LNCAP (cell line): ENCODE measurements around the gene FURIN.

ENCODE experiments used
- TF ChIP-seq, protein P1 (sequence below): fragments of 450-650 bp; IDR thresholded peaks from 2 replicates; pipeline ENCODE4 v1.5.1; 2017; ENCODE audit warnings: mild to moderate bottlenecking

Gene FURIN

GRCh38 chr15:90913398-90913944 is 45.1 kb downstream of the FURIN start:
- TF ChIP-seq, protein P1, sequence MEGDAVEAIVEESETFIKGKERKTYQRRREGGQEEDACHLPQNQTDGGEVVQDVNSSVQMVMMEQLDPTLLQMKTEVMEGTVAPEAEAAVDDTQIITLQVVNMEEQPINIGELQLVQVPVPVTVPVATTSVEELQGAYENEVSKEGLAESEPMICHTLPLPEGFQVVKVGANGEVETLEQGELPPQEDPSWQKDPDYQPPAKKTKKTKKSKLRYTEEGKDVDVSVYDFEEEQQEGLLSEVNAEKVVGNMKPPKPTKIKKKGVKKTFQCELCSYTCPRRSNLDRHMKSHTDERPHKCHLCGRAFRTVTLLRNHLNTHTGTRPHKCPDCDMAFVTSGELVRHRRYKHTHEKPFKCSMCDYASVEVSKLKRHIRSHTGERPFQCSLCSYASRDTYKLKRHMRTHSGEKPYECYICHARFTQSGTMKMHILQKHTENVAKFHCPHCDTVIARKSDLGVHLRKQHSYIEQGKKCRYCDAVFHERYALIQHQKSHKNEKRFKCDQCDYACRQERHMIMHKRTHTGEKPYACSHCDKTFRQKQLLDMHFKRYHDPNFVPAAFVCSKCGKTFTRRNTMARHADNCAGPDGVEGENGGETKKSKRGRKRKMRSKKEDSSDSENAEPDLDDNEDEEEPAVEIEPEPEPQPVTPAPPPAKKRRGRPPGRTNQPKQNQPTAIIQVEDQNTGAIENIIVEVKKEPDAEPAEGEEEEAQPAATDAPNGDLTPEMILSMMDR, result no peak

- TF ChIP-seq, protein P1, result no peak
Observed at GRCh38 chr15:90914305-90915080, 46.1 kb downstream of the FURIN start.

DNA sequence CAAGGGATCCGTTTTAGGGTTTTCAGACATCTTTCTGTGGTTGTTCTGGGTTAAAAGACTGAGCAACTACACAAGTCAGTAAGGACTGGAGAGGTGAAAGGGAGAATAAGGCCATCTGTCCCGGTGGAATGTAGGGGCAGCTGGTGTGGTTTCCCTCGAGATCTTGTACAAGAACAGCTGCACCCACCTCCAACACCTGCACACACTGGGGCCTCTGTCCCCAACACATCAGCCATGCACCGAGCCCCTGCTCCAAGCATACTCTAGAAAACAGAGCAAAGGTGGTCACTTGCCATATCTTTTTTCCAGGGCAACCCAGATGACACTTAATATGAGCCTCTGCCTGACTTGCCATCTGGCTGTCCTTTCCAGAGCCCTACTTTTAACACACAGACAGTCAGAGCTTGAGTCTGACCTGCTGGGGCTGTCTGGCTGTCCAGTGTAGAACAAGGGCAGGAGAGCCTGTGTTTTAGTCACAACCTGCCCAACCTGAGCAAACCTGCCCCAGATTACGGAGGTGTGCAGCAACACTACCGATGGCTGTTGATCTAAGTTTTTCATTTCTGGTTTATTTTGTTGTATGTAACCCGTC is 46.9 kb downstream of the FURIN start:
- TF ChIP-seq, protein P1, result no peak

- TF ChIP-seq, protein P1, result no peak
Observed at GRCh38 chr15:90915808-90916440, 47.5 kb downstream of the FURIN start.

DNA sequence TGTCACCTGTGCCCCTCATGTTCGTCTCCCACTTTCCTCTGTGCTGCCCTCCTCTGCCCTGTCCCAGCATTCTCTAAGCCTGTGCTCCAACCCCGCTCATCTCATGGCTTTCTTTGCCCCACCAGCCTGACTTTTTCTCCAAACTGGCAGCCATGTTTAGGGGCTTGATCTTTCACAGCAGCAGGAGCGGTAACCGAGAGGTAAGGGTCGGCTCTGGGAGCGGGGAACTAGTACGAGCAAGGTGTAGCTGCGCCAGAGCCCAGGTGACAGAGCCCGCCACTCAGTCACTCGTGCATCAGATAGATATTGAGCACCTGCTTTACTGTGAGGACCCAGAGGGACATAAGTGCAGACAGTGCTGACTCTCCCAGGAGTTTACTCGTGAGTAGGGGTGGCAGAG is 48.1 kb downstream of the FURIN start:
- TF ChIP-seq, protein P1, result no peak

DNA sequence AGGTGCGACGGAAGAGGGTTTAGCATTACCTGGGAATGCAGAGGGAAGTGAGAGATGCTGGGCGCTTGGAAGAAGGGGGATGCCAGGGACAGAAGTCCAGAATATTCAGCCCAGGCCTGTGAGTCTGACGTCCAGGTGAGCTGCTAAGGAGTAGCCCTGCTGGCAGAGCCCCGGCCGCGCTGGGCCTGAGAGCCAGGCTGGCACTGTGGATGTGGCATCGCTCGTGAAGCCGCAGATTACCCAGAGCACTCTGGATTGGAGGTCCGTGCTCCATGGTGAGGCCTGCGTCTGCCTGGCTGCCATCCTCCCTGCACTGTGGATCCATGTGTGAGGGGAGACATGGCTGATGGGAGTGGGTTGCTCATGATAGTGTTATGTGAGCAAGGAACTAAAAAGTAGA is 49.2 kb downstream of the FURIN start:
- TF ChIP-seq, protein P1, result no peak

DNA sequence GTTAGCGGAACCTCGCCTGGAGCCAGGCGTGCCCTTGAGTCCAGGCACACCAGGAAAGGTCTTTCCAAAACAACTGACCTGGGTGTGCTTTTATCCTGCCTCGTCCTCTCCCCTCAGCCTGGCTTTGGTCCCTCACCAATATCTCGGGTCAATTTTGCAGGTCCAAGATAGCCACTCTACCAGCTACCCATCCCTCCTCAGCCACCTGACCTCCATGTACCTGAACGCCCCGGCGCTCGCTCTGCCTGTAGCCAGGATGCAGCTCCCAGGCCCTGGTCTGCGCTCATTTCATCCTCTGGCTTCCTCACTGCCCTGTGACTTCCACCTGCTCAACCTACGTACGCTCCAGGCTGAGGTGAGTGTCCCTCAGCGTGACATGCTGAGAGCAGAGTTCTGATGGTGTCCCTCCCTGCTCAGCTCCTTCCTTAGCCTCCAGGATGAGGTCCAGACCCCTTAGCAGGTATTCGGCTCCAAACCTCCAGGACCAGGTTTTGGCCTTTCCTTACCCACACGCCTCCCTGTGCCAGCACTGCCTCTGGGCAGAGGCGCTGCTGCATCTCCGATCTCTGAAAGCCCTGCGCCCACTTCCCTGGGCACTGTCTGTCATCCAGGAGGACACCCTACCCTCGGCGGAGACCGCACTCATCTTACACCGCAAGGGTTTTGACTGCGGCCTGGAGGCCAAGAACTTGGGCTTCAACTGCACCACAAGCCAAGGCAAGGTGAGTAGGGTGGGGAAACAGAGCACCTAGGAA is 49.8 kb downstream of the FURIN start:
- TF ChIP-seq, protein P1, result no peak
